Stimulated activated CD8-positive, alpha-beta memory T cell treated with anti-CD3 and anti-CD28 coated beads, Interleukin-12 subunit alpha, Interleukin-12 subunit beta, amount 100 ng/mL, for 1 hour (primary cell): ENCODE data around the gene BAG1.

Experiments
- DNase-seq: peaks from one replicate; pipeline ENCODE4 v3.0.0-alpha.2; 2020; ENCODE audit warnings: low read depth

BAG1 gene

DNA sequence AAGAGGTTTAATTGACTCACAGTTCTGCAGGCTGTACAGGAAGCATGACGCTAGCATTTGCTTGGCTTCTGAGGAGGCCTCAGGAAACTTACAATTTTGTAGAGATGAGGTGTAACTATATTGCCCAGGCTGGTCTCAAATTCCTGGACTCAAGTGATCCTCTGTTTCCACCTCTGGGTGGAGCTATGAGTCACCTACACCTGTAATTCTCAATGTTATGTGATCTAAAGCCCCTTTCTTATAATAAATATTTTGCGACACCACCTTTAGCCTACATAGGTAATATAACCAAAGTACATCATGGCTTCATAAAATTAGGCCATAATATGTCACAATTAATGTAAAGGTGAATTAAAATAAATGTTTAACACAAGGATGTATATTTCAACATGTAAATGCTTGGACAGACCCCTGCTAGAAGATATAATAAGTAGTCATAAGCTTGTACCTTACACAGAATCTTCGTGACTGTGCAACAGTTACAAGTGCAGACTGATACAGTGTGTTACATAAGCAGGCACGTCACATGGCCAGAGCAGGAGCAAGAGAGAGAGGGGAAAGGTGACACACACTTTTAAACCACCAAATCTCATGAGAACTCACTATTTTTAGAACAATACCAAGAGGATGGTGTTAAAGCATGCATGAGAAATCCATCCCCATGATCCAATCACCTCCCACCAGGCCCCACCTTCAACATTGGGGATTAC lies 54.3 kb downstream of the BAG1 start:
- no peak for DNase-seq

DNA sequence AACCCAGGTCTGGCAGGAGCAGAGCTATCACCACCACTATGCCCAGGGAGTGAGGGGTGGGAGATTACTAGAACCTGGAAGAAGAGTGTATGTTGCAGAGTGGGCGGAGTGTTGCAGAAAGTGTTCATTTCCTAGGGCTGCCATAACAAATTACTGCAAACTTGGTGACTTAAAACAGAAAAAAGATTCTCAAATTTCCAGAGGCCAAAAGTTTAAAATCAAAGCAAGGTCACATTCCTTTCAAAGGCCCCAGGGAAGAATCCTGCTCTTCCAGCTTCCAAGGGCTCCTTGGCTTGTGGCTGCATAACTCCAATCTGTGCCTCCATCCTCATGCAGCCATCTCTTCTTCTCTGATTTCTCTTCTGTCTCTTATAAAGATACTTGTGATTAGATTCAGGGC lies 55.1 kb downstream of the BAG1 start:
- no peak for DNase-seq

DNA sequence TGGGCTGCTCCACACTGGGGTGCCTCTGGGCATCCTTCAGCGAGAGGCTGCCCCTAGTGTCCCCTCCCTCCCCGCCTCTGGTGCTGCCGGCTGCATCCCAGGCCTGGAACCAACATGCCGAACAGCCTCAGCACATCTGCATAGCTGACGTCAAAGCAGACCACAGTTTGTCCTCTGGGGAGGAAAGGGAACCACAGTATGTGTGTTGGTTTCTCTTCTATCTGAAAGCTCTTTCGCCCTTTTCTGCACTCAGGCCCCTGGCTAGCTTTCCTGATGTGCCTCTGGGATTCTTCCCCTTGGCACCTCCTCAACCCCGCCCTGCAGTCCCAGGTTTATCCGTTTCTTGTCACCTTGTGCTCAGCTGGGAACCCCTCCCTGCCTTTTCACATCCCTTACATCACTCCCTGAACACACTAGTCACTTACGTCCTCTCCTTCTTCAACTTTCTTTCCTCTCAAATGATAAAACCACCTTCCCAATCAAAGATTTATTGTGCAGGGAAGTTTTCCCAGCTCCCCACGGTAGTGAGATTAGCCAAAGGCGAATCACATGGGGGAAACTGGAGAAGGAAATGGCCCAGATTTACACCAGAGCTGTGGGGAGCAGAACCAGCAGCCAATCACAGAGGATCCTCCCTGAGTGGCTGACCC lies 61.8 kb downstream of the BAG1 start:
- no peak for DNase-seq
